Measurements from ENCODE around the gene ZNF888.
A peak's percentile ranks its signal among the peaks of the same experiment; 100 is the strongest.
"Not testable (repeated sequence)": the region's sequence is repeated elsewhere in the genome, so short reads cannot be mapped to it uniquely, and the experiment has no call there.

Gene ZNF888

DNA sequence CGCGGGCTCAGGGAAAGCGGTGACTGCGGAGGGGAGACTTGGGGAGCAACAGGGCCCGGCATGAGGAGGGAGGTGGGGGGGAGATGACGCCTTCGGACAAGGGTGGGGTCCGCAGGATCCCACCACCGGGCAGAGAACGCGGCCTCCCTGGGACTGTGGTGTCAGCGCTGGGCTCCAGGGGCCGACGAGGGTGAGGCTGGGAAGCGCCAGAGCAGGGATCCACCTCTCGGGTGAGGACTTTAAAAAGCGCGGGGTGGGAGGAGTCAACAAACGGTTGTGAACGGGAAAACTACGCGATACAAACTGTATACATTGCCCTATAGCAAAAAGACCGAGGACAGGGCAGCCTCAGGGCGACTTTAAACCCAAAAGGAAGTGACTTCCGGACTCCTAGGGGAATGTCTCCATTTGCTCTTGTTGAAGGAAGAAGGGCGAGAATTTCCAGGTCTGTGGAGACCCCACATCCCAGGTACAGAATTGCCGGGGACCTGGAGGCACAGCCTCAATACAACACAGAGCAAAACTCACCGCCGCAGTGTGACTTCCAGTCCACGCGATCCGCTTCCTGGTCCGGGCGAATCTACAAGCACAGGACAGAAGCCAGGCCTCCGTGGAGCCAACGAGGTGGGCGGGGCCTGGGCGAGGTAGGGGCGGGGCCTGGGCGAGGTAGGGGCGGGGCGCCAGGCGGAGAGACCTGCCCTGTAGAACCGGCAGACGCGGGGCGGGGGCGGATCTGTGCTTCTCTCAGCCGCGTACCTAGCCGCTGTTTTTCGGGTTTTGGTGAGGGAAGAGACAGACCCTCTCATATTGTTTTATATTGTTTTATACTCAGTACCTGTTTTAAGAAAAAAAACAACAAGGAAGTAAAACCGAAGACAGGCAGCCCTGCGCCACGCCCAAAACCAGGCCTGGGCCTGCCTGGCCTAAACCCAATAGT lies at the start of gene ZNF888:
TSS of gene ZNF888 (minus strand) at position 588 of the 937 bp plus-strand sequence. CDS start 5,555 bp downstream, outside the sequence.
- peak; percentile 83 for DNase-seq

DNA sequence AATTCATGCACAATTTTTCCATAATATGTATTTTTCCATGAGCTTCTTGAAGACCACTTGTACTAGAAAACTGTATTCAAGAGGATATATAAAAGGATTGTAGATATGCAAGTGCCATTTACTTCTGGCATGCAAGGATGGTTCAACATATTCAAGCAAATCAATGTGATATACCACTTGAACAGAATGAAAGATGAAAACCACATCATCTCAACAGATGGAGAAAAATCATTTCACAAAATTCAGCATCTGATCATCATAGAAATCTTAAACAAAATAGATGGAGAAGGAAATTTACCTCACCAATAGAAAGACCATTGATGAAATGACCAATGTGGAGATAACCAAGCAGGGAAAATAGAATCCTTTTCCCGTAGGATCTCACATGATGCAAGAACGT lies 44.5 kb upstream of the ZNF888 start:
- DNase-seq: no peak

GRCh38 chr19:52963247-52963618 lies 40.0 kb upstream of the ZNF888 start:
- no peak for DNase-seq

GRCh38 chr19:52962394-52963246 lies 39.4 kb upstream of the ZNF888 start, which contains the start of gene ZNF816:
Gene ZNF816, minus strand, starts transcription at chr19:52962881. Its CDS starts 6,792 bp downstream, at chr19:52956089.
- DNase-seq: peak; percentile 91

GRCh38 chr19:52961981-52962380 lies 38.8 kb upstream of the ZNF888 start:
- no peak for DNase-seq

GRCh38 chr19:52959613-52960295 lies 36.5 kb upstream of the ZNF888 start:
- DNase-seq: no peak

GRCh38 chr19:52957591-52957990 lies 34.4 kb upstream of the ZNF888 start:
- no peak for DNase-seq

DNA sequence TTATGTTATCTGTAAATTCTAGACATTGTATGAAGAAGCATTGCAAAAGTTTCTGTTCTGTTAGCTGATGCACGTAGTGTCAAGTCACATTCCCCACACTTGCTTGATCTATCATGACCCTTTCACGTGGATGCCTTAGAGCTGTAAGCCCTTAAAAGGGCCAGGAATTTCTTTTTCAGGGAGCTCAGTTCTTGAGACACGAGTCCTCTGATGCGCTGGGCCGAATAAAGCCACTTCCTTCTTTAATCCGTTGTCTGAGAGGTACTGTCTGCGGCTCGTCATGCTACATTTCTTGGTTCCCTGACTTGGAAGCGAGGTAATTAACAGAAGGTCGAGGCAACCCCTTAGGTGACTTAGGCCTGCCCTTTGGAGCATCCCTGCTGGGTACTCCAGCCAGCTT lies 33.7 kb upstream of the ZNF888 start:
- DNase-seq: no peak

DNA sequence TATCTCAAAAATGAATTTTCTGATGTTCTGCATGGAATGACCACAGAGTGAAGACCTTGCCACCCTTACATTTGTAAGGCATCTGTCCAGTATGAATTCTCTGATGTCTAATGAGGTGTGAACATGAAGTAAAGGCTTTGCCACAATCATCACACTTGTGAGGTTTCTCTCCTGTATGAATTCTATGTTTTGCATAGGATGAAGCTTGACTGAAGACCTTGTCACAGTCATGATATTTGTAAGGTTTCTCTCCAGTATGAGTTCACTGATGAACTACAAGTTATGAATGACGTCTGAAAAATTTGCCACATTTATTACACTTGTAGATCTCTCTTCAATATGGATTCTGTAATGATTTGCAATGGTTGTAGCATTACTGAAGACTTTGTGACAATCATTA lies 26.2 kb upstream of the ZNF888 start:
- DNase-seq: no peak

DNA sequence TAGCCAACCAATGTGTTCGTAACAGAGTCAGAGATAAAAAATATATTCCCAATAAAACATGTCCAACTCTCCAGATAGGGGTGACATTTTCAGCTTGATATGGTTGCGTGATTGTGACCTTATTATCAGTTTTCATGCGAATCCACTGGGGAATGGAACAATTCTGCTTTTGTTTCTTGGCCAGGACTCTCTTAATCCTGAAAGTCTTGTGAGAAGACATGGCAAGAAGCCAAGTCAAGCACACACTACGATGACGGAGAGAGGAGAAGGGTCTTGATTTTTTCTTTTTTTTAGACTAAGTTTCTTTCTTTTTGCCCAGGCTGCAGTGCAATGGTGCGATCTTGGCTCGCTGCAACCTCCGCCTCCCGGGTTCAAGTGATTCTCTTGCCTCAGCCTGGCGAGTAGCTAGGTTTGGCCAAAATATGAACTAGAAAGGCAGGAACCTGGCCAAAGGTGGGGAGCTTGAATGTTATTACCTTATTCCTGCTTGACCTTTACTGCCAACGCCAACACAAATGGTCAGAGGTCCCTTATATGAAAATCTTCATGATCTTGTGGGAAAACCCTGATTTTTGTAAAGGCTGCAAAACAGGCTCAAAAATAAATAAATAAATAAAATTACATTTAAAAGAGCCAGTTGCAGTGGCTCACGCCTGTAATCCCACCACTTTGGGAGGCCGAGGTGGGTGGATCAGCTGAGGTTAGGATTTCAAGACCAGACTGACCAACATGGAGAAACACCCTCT lies 25.0 kb upstream of the ZNF888 start:
- no peak for DNase-seq

GRCh38 chr19:52946322-52947310 lies 23.4 kb upstream of the ZNF888 start:
- DNase-seq: no peak

GRCh38 chr19:52945652-52946321 lies 22.6 kb upstream of the ZNF888 start:
- no peak for DNase-seq

- DNase-seq: not testable (repeated sequence)
Observed at GRCh38 chr19:52944703-52945493, 21.7 kb upstream of the ZNF888 start.

DNA sequence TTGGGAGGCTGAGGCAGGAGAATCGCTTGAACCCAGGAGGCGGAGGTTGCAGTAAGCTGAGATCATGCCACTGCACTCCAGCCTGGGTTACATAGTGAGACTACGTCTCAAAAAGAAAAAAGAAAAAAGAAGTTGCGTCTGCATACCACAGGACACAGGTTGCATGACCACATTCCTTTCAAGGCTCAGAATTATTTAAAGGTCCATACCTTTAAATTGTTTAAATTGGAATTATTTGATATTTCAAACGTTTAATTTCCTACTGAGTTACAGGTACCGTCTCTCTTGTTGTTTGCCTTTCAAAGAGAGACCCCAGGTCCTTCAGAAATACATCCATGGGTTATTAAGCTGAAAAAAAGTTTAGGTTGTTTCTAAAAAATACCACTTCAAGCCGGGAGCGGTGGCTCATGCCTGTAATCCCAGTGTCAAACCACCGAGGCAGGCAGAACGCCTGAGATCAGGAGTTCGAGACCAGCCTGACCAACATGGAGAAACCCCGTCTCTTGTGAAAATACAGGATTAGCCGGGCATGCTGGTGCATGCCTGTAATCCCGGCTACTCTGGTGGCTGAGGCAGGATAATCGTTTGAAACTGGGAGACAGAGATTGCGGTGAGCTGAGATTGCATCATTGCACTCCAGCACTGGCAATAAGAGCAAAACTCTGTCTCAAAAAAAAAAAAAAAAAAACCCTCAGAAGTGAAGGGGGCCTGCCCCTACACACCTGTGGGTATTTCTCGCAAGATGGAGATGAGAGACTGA lies 20.8 kb upstream of the ZNF888 start:
- DNase-seq: no peak

- no peak for DNase-seq
Observed at GRCh38 chr19:52943134-52943883, 20.1 kb upstream of the ZNF888 start.

DNA sequence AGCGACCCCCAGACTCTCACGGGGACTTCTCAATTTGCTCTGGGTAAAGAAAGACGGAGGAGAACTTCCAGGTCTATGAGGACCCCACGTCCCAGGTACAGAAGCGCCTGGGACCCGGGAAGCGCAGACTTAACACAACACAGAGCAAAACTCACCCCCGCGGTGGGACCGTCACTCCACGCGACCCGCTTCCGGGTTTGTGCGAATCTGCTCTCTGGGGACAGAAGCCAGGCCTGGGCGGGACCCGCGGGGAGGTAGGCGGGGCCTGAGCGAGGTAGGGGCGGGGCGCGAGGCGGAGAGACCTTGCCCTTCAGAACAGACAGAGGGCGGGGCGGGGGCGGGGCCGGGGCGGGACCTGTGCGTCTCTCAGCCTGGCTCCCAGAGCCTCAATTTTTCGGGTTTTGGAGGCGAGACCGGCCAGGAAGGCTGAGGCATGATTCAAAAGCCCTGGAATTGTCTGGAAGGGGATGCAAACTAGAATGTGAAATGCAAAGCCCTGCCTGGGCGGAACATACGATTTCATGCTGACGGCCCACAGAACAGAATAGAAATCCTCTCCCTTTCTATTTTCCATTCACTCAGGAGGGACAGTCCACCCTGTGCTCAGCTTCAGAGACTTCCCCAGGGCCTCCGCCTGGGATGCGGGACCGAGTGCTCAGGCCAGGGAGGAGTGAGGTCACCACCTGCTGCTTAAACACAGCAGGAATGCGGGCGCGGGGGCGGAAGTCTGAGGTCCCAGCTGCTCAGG lies 19.3 kb upstream of the ZNF888 start:
- DNase-seq: peak; percentile 90

DNA sequence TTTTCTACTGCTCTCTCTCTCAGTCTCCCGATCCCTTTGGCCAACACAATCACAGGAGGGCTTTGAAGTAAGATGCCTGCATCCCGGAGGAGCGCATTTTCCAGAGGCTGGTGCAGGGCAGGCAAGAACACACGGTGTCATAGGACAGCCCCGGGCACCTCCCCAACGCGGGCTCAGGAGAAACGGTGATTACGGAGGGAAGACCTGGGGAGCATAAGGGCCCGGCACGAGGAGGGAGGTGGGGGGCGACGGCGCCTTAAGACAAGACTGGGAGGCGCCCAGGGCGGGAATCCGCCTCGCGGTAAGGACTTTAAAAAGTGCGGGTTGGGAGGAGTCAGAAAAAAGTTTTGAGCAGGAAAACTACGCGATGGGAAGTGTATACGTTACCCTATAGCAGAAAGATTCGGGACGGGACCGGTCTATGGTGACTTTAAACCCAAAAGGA lies 18.7 kb upstream of the ZNF888 start:
- peak; percentile 4 for DNase-seq

Data from GDM1 (cell line).